ENCODE results near the gene PRC1.

DNA sequence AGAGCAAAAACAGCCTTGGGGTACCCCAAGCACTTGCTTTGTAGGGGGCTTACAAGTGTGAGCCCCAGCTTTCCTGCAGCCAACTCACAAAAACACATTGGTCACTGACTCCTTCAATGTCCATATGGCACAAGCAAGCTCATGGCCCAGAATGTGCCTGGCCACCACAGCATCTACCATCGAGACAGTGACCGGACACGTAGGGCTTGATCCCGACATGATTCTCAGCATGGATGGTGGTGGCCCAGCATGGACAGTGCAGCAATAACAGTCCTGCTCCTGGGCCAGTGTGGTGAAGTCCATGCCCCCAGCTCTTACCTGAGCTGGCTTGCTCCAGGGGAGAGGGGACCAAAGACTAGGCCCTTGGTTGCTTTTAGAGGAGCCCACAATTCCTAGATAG, 53.3 kb downstream of the PRC1 start:
- TF ChIP-seq, protein P1, sequence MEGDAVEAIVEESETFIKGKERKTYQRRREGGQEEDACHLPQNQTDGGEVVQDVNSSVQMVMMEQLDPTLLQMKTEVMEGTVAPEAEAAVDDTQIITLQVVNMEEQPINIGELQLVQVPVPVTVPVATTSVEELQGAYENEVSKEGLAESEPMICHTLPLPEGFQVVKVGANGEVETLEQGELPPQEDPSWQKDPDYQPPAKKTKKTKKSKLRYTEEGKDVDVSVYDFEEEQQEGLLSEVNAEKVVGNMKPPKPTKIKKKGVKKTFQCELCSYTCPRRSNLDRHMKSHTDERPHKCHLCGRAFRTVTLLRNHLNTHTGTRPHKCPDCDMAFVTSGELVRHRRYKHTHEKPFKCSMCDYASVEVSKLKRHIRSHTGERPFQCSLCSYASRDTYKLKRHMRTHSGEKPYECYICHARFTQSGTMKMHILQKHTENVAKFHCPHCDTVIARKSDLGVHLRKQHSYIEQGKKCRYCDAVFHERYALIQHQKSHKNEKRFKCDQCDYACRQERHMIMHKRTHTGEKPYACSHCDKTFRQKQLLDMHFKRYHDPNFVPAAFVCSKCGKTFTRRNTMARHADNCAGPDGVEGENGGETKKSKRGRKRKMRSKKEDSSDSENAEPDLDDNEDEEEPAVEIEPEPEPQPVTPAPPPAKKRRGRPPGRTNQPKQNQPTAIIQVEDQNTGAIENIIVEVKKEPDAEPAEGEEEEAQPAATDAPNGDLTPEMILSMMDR (IDR thresholded peaks at IDR 0.05) = no peak
- TF ChIP-seq EZH2 (IDR thresholded peaks at IDR 0.05; ENCODE audit: borderline replicate concordance, insufficient read depth, low read depth, low read length, poor library complexity, severe bottlenecking) = no peak
